Neural progenitor cell (in vitro differentiated cells): ENCODE results near the gene ZNF831. TPM values are rescaled to one million over a fixed set of nuclear protein-coding genes. Genes with fewer than 3 reads are reported as not detected.

Experiments used
- DNase-seq: peaks from one replicate; pipeline ENCODE4 v3.0.0-alpha.2; 2016; ENCODE audit warnings: low spot score
- H2AFZ ChIP-seq: fragments of 200-600 bp; sonication (generic); replicated peaks from 2 replicates; pipeline ENCODE4 v1.6.1; 2016; ENCODE audit warnings: antibody characterized with exemption
- H3F3A ChIP-seq: fragments of 200-600 bp; sonication (generic); 2 replicates; pipeline ENCODE4 v1.6.1; 2016; ENCODE audit warnings: antibody characterized with exemption, low read depth
- H3K27ac ChIP-seq: fragments of 200-600 bp; sonication (generic); 2 replicates; pipeline ENCODE4 v1.5.1; 2016; ENCODE audit warnings: mild to moderate bottlenecking
- H3K27me3 ChIP-seq: fragments of 200-600 bp; sonication (generic); 2 replicates; pipeline ENCODE4 v1.6.1; 2016; ENCODE audit warnings: mild to moderate bottlenecking, moderate library complexity
- H3K36me3 ChIP-seq: fragments of 200-600 bp; sonication (generic); 2 replicates; pipeline ENCODE4 v1.5.1; 2016
- H3K4me1 ChIP-seq: fragments of 200-600 bp; sonication (generic); 2 replicates; pipeline ENCODE4 v1.6.1; 2016; ENCODE audit warnings: mixed run types
- H3K4me2 ChIP-seq: fragments of 200-600 bp; sonication (generic); 2 replicates; pipeline ENCODE4 v1.6.1; 2016
- H3K4me3 ChIP-seq: fragments of 200-600 bp; sonication (generic); 2 replicates; pipeline ENCODE4 v1.5.1; 2016
- H3K79me2 ChIP-seq: fragments of 200-600 bp; sonication (generic); 2 replicates; pipeline ENCODE4 v1.6.1; 2016; ENCODE audit warnings: low read depth
- H3K9ac ChIP-seq: fragments of 200-600 bp; sonication (generic); 2 replicates; pipeline ENCODE4 v1.6.1; 2016
- H3K9me3 ChIP-seq: fragments of 200-600 bp; sonication (generic); 2 replicates; pipeline ENCODE4 v1.5.1; 2016; ENCODE audit warnings: low read depth
- H4K20me1 ChIP-seq: fragments of 200-600 bp; sonication (generic); 2 replicates; pipeline ENCODE4 v1.6.1; 2016; ENCODE audit warnings: low read depth
- H3K27ac Mint-ChIP-seq: 3 replicates; pipeline ENCODE4 v1.8.0; 2021; ENCODE audit warnings: mixed read lengths
- H3K27me3 Mint-ChIP-seq: 2 replicates; pipeline ENCODE4 v1.8.0; 2022; ENCODE audit warnings: low read depth, mild to moderate bottlenecking, inconsistent platforms, moderate library complexity, mixed read lengths; ENCODE audit not compliant: insufficient read depth
- H3K36me3 Mint-ChIP-seq: 3 replicates; pipeline ENCODE4 v1.8.0; 2021; ENCODE audit warnings: mixed read lengths
- H3K4me1 Mint-ChIP-seq: 3 replicates; pipeline ENCODE4 v1.8.0; 2021; ENCODE audit warnings: mixed read lengths
- H3K4me3 Mint-ChIP-seq: 3 replicates; pipeline ENCODE4 v1.8.0; 2021; ENCODE audit warnings: mild to moderate bottlenecking, moderate library complexity, mixed read lengths
- H3K9me3 Mint-ChIP-seq: 3 replicates; pipeline ENCODE4 v1.8.0; 2020; ENCODE audit warnings: mixed read lengths
- EZH2 ChIP-seq: fragments of 200-600 bp; sonication (generic); IDR thresholded peaks from 2 replicates; pipeline ENCODE4 v1.6.1; 2017; ENCODE audit warnings: antibody characterized with exemption, mild to moderate bottlenecking, moderate library complexity
- EZH2phosphoT487 ChIP-seq: fragments of 200-600 bp; sonication (generic); IDR thresholded peaks from 2 replicates; pipeline ENCODE4 v1.6.1; 2017; ENCODE audit warnings: antibody characterized with exemption
- total RNA-seq: library from RNA; depleted of rRNA; stranded (reverse); fragments of >200 nt; gene quantifications from 2 replicates; pipeline ENCODE4 v1.2.3, GENCODE V29; 2015; ENCODE audit warnings: low replicate concordance
- TF ChIP-seq, protein P1 (sequence below): fragments of 200-600 bp; sonication (generic); IDR thresholded peaks from 2 replicates; pipeline ENCODE4 v1.5.1; 2017; ENCODE audit warnings: antibody characterized with exemption, mild to moderate bottlenecking

The ZNF831 gene
- total RNA-seq, 1 donor from 2014 or later: not detected

DNA sequence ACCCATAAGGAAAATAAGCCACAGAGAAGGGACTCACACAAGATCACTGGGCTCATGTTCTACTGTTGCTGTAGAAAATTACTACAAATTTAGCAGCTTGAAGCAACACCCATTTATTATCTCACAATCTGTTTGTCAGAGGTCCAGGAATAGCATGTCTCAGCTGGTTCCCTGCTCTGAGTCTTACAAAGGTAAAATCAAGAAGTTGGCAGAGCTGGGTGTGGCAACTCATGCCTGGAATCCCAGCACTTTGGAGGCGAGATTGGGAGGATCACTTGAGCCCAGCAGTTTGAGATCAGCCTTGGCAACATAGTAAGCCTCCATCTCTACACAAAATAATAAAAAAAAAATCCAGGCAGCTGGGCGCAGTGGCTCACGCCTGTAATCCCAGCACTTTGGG is 28.5 kb upstream of the ZNF831 start:
- no peak overlapping the region for H3K4me3 Mint-ChIP-seq
- no peak overlapping the region for H3K27ac Mint-ChIP-seq
- peaks cover 2% of the 10 kb centered on the region for H3K36me3 Mint-ChIP-seq
- DNase-seq: no peak
- Histone ChIP-seq H3F3A (no peaks in the 10 kb centered on the region), H3K27me3 (no peaks in the 10 kb centered on the region), H3K4me3 (no peak overlapping the region), H3K27ac (no peak overlapping the region), H3K4me2 (no peak overlapping the region), H2AFZ (no peak overlapping the region), H3K36me3 (no peaks in the 10 kb centered on the region), H4K20me1 (no peaks in the 10 kb centered on the region), H3K9me3 (no peaks in the 10 kb centered on the region), H3K79me2 (no peaks in the 10 kb centered on the region), H3K9ac (no peak overlapping the region), H3K4me1 (no peaks in the 10 kb centered on the region)
- H3K4me1 Mint-ChIP-seq: no peaks in the 10 kb centered on the region
- peaks cover 15% of the 10 kb centered on the region for H3K9me3 Mint-ChIP-seq
- H3K27me3 Mint-ChIP-seq: peaks cover 2% of the 10 kb centered on the region
- TF ChIP-seq EZH2 (no peak), EZH2phosphoT487 (no peak)
- TF ChIP-seq, protein P1, sequence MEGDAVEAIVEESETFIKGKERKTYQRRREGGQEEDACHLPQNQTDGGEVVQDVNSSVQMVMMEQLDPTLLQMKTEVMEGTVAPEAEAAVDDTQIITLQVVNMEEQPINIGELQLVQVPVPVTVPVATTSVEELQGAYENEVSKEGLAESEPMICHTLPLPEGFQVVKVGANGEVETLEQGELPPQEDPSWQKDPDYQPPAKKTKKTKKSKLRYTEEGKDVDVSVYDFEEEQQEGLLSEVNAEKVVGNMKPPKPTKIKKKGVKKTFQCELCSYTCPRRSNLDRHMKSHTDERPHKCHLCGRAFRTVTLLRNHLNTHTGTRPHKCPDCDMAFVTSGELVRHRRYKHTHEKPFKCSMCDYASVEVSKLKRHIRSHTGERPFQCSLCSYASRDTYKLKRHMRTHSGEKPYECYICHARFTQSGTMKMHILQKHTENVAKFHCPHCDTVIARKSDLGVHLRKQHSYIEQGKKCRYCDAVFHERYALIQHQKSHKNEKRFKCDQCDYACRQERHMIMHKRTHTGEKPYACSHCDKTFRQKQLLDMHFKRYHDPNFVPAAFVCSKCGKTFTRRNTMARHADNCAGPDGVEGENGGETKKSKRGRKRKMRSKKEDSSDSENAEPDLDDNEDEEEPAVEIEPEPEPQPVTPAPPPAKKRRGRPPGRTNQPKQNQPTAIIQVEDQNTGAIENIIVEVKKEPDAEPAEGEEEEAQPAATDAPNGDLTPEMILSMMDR: no peak

DNA sequence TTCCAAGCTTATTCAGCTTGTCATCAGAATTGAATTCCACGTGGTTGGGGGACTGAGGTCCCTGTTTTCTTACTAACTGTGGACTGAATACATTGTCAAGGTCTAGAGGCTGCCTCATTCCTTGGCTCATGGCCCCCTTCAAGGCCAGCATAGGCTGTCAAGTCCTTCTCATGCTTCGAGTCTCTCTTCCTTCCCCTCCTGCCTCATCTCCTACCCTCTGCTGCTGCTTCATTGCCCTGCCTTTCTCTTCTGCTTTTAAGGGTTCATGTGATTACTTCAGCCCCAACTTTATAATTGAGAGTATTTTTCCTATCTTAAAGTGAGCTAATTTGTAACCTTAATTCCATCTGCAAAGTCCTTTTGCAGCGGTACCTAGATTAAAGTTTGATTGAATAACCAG is 27.6 kb upstream of the ZNF831 start:
- Histone ChIP-seq H4K20me1 (no peaks in the 10 kb centered on the region), H3K36me3 (no peaks in the 10 kb centered on the region), H3K4me2 (no peak overlapping the region), H3K4me3 (no peak overlapping the region), H3K4me1 (no peaks in the 10 kb centered on the region), H3K9me3 (no peaks in the 10 kb centered on the region), H3K27ac (no peak overlapping the region), H3K9ac (no peak overlapping the region), H3K27me3 (no peaks in the 10 kb centered on the region), H3F3A (no peaks in the 10 kb centered on the region), H2AFZ (no peak overlapping the region), H3K79me2 (no peaks in the 10 kb centered on the region)
- peaks cover 2% of the 10 kb centered on the region for H3K27me3 Mint-ChIP-seq
- no peak overlapping the region for H3K27ac Mint-ChIP-seq
- H3K9me3 Mint-ChIP-seq: peaks cover 15% of the 10 kb centered on the region
- TF ChIP-seq EZH2 (no peak), EZH2phosphoT487 (no peak)
- TF ChIP-seq, protein P1: no peak
- no peak for DNase-seq
- no peak overlapping the region for H3K4me3 Mint-ChIP-seq
- H3K36me3 Mint-ChIP-seq: peaks cover 2% of the 10 kb centered on the region
- H3K4me1 Mint-ChIP-seq: no peaks in the 10 kb centered on the region

DNA sequence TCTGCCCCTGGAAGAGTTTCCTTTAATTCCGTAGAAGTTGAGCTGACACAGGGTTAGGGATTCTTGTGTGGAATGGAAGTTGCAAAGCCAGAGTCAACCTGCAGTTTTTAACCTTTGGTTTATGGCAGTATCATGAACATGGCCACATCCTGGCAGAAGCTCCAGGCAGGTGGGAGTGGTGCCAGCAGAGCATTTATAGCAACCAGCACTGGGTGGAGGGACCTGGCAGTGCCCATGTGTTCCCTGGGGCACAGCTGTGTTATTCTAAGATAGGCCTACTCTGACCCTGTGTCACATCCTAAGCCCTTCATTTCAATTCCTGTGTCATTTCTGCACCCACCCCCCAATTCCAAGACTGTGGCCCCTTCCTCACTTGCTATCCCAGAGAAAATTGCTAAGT is 26.1 kb upstream of the ZNF831 start:
- Histone ChIP-seq H3K79me2 (no peaks in the 10 kb centered on the region), H3K36me3 (no peaks in the 10 kb centered on the region), H3K4me2 (no peak overlapping the region), H2AFZ (no peak overlapping the region), H4K20me1 (no peaks in the 10 kb centered on the region), H3F3A (no peaks in the 10 kb centered on the region), H3K9ac (no peak overlapping the region), H3K4me3 (no peak overlapping the region), H3K27me3 (no peaks in the 10 kb centered on the region), H3K9me3 (no peaks in the 10 kb centered on the region), H3K4me1 (no peaks in the 10 kb centered on the region), H3K27ac (no peak overlapping the region)
- Mint-ChIP-seq H3K4me3 (no peak overlapping the region), H3K27me3 (peaks cover 2% of the 10 kb centered on the region), H3K36me3 (peaks cover 2% of the 10 kb centered on the region), H3K27ac (no peak overlapping the region), H3K4me1 (no peaks in the 10 kb centered on the region), H3K9me3 (peaks cover 15% of the 10 kb centered on the region)
- no peak for DNase-seq
- TF ChIP-seq, protein P1: no peak
- TF ChIP-seq EZH2 (no peak), EZH2phosphoT487 (no peak)
